ENCODE measurements around the gene THSD7A. TPM values are rescaled to one million over a fixed set of nuclear protein-coding genes. Genes with fewer than 3 reads are reported as not detected.

Gene THSD7A
- total RNA-seq, 3 donors from 2014 or later, result 4.0 to 6.9 (median 4.4) TPM

DNA sequence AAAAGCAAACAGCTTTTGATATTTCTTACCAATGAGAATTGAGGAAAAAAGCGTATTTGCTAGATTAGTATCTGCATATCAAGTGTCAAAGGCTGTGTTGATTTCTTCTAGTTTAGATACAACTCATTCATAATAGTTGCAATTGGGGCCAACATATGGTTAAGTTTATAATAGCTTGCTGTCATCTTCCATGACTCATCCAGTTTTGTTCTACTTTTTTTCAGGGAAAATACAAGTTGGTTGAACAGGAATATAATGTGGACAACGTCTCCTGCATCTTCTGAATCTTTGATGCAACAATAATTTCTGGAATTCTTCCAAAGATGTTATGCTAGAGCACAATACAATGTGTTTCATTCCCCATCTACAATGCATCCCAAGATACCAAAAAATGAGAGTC lies 182.0 kb downstream of the THSD7A start:
- H3K4me3 ChIP-seq, result no peak overlapping the region
- no peak for DNase-seq (ENCODE audit: low spot score in 2 of 2)
- no peak overlapping the region for H3K27ac ChIP-seq
- H3K27me3 ChIP-seq, result no peaks in the 10 kb centered on the region
- no peaks in the 10 kb centered on the region for H3K9me3 ChIP-seq
- intact Hi-C loops (cut with DNase I; ENCODE audit: low total_unique reads), result no loop called here
- H3K36me3 ChIP-seq, result no peaks in the 10 kb centered on the region
- no peaks in the 10 kb centered on the region for H3K4me1 ChIP-seq
- TF ChIP-seq, protein P1, sequence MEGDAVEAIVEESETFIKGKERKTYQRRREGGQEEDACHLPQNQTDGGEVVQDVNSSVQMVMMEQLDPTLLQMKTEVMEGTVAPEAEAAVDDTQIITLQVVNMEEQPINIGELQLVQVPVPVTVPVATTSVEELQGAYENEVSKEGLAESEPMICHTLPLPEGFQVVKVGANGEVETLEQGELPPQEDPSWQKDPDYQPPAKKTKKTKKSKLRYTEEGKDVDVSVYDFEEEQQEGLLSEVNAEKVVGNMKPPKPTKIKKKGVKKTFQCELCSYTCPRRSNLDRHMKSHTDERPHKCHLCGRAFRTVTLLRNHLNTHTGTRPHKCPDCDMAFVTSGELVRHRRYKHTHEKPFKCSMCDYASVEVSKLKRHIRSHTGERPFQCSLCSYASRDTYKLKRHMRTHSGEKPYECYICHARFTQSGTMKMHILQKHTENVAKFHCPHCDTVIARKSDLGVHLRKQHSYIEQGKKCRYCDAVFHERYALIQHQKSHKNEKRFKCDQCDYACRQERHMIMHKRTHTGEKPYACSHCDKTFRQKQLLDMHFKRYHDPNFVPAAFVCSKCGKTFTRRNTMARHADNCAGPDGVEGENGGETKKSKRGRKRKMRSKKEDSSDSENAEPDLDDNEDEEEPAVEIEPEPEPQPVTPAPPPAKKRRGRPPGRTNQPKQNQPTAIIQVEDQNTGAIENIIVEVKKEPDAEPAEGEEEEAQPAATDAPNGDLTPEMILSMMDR (IDR thresholded peaks at IDR 0.05), result no peak
- TF ChIP-seq POLR2A (IDR thresholded peaks at IDR 0.05), result no peak
- no peak for TF ChIP-seq POLR2AphosphoS5 (IDR thresholded peaks at IDR 0.05)

DNA sequence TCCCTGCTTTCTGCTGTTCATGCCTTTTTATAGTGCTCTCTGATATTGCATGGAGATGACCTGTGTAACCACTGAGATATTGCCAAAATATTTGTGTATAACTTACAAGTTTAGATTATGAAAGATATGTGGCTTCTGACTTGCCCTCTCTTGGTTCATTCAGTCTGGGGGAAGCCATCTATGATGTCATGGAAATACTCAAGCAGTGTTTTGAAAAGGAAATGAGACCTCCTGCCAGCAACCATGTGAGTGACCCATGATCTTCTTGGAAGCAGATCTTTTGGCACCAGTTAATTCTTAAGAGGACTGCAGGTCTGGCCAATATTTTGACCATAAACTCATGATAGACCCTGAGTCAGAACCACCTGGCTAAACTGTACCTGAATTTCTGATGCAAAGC lies 183.0 kb downstream of the THSD7A start:
- no peak overlapping the region for H3K27ac ChIP-seq
- TF ChIP-seq, protein P1 (IDR thresholded peaks at IDR 0.05), result no peak
- TF ChIP-seq POLR2A (IDR thresholded peaks at IDR 0.05) (no peak), POLR2AphosphoS5 (IDR thresholded peaks at IDR 0.05) (no peak)
- H3K4me3 ChIP-seq, result no peak overlapping the region
- DNase-seq (ENCODE audit: low spot score in 2 of 2), result no peak
- no peaks in the 10 kb centered on the region for H3K36me3 ChIP-seq
- intact Hi-C loops (cut with DNase I; ENCODE audit: low total_unique reads), result loop anchor here (10.0 kb wide), 1 partner anchor 1154 kb away; no protein-coding TSS in a partner anchor
- H3K4me1 ChIP-seq, result no peaks in the 10 kb centered on the region
- H3K27me3 ChIP-seq, result no peaks in the 10 kb centered on the region
- no peaks in the 10 kb centered on the region for H3K9me3 ChIP-seq

DNA sequence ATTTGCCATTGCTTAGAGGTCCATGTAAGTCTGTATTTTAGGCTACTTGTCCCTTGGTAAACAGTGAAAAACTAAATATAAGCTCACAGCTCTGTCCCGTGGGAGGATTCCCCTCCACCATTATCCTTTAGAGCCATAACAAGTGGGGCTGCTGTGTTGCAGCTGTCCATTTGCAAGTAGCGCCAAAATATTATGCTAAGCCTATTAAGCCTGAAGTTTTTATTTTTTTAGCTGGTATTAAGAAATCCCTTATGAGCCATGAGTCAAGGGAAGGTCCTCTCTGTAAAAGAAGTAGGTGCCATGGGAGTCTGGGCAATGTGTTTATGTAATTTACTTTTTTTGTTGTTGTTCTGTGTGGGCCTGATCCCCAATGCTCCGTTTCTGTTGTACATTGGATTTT lies 183.9 kb downstream of the THSD7A start:
- intact Hi-C loops (cut with DNase I; ENCODE audit: low total_unique reads), result loop anchor here (10.0 kb wide), 1 partner anchor 1153 kb away; no protein-coding TSS in a partner anchor
- Histone ChIP-seq H3K4me1 (no peaks in the 10 kb centered on the region), H3K36me3 (no peaks in the 10 kb centered on the region), H3K27ac (no peak overlapping the region), H3K4me3 (no peak overlapping the region), H3K9me3 (no peaks in the 10 kb centered on the region), H3K27me3 (no peaks in the 10 kb centered on the region)
- TF ChIP-seq POLR2A (IDR thresholded peaks at IDR 0.05) (no peak), POLR2AphosphoS5 (IDR thresholded peaks at IDR 0.05) (no peak)
- TF ChIP-seq, protein P1 (IDR thresholded peaks at IDR 0.05), result no peak
- DNase-seq (ENCODE audit: low spot score in 2 of 2), result no peak

DNA sequence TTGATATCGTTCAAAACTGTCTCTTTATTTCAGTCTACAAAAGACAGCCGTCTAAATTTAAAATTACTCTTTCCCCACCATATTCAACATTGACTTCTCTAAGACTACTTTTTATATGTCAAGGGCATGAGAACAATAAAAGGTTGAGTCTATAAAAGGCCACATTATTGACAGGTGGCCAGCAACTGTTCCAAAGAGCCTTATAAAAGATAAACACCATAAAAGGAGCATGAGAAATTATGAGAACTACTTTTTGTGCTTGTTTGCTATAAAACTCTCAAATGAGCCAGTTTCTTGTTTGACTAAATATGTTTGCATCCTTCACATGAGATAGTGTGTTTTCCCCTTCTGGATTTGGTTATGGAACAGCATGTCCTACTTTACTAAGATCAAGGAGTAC lies 189.2 kb downstream of the THSD7A start:
- intact Hi-C loops (cut with DNase I; ENCODE audit: low total_unique reads), result loop anchor here (10.0 kb wide), 1 partner anchor 1148 kb away; no protein-coding TSS in a partner anchor
- no peaks in the 10 kb centered on the region for H3K36me3 ChIP-seq
- no peak overlapping the region for H3K27ac ChIP-seq
- DNase-seq (ENCODE audit: low spot score in 2 of 2), result no peak
- H3K9me3 ChIP-seq, result no peaks in the 10 kb centered on the region
- no peaks in the 10 kb centered on the region for H3K27me3 ChIP-seq
- H3K4me3 ChIP-seq, result no peak overlapping the region
- no peaks in the 10 kb centered on the region for H3K4me1 ChIP-seq
- TF ChIP-seq, protein P1 (IDR thresholded peaks at IDR 0.05), result no peak
- TF ChIP-seq POLR2AphosphoS5 (IDR thresholded peaks at IDR 0.05), result no peak
- TF ChIP-seq POLR2A (IDR thresholded peaks at IDR 0.05), result no peak

DNA sequence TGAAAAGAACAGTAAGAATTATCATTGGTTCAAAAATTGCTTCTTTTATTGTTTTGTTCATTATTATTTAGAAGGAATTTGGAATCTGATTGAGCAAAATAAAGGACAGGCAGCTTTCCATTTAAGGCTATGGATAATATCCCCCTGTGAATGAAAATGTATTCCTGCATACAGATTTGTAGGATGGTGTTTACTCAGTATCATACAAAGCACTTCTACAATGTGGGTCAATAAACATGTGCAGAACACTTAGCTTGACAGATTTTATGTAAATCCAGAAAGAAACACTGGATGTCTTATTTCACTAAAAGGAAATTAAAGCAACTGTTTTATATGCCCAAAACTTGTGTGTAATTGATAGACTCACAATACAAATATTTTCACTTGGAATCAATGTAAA lies 189.7 kb downstream of the THSD7A start:
- H3K27ac ChIP-seq, result no peak overlapping the region
- no peaks in the 10 kb centered on the region for H3K4me1 ChIP-seq
- no peaks in the 10 kb centered on the region for H3K36me3 ChIP-seq
- intact Hi-C loops (cut with DNase I; ENCODE audit: low total_unique reads), result loop anchor here (10.0 kb wide), 1 partner anchor 1147 kb away; no protein-coding TSS in a partner anchor
- no peaks in the 10 kb centered on the region for H3K27me3 ChIP-seq
- no peak overlapping the region for H3K4me3 ChIP-seq
- H3K9me3 ChIP-seq, result no peaks in the 10 kb centered on the region
- TF ChIP-seq POLR2AphosphoS5 (IDR thresholded peaks at IDR 0.05), result no peak
- TF ChIP-seq, protein P1 (IDR thresholded peaks at IDR 0.05), result no peak
- no peak for TF ChIP-seq POLR2A (IDR thresholded peaks at IDR 0.05)
- DNase-seq (ENCODE audit: low spot score in 2 of 2), result no peak

All from breast epithelium (tissue), 4 donors.